ENCODE data around the gene ST6GAL1. TPM values are rescaled to one million over a fixed set of nuclear protein-coding genes. Genes with fewer than 3 reads are reported as not detected.

The ST6GAL1 gene
- total and polyA plus RNA-seq, 2 of the 4 experiments (the other 2 are of a cell fraction) = 1.4 to 2.9 TPM

DNA sequence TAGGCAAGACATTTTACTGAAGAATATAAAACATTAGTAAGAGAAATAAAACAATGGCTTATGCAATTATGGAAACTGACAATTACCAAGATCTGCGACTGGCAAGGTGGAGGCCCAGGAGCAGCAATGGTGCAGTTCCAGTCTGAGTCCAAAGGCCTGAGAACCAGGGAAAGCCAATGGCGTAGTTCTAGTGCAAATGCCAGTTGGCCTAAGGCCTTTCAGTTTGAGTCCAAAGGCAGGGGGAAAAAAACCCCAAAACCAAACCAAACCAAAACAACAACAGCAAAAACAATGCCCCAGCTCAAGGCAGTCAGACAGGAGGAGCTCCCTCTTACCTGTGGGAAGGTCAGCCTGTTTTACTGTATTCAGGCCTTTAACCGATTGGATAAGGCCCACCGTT is 72.6 kb downstream of the ST6GAL1 start:
- Histone ChIP-seq H3K9me1 (ENCODE audit: insufficient read depth, low read length) (no peaks in the 10 kb centered on the region), H3K4me2 (ENCODE audit: low read depth, low read length) (no peak overlapping the region), H3K36me3 (ENCODE audit: control insufficient read depth, insufficient read depth, low read length) (no peaks in the 10 kb centered on the region), H2BK5ac (ENCODE audit: low read depth, low read length, poor library complexity, severe bottlenecking) (no peak overlapping the region), H3K9ac (ENCODE audit: low read depth, low read length) (no peak overlapping the region), H2BK20ac (ENCODE audit: low read depth, low read length) (no peak overlapping the region), H2BK120ac (ENCODE audit: low read depth, low read length) (no peak overlapping the region), H3K27me3 (ENCODE audit: control insufficient read depth, insufficient read depth, low read length) (no peaks in the 10 kb centered on the region), H2BK15ac (ENCODE audit: low read depth, low read length) (no peak overlapping the region), H3K4me3 (ENCODE audit: insufficient read depth, low read depth, low read length) (no peak overlapping the region), H3K23ac (ENCODE audit: low read depth, low read length) (no peak overlapping the region), H4K5ac (ENCODE audit: low read depth, low read length) (no peak overlapping the region), H3K14ac (replicated peaks; ENCODE audit: low read depth, low read length) (no peak overlapping the region), H3K4me1 (ENCODE audit: control insufficient read depth, insufficient read depth, low read length) (no peaks in the 10 kb centered on the region), H2AFZ (replicated peaks; ENCODE audit: low read length, poor library complexity) (no peak overlapping the region), H4K20me1 (ENCODE audit: insufficient read depth, low read length) (no peaks in the 10 kb centered on the region), H2AK5ac (ENCODE audit: low read depth, low read length) (no peak overlapping the region), H3K27ac (ENCODE audit: insufficient read depth, low read length) (no peak overlapping the region), H3K18ac (ENCODE audit: low read depth, low read length) (no peak overlapping the region), H4K91ac (ENCODE audit: insufficient read depth, low read depth, low read length) (no peak overlapping the region), H3K79me1 (ENCODE audit: low read depth in 1 of 2, low read length in 2 of 2) (no peaks in the 10 kb centered on the region), H2AK9ac (replicated peaks; ENCODE audit: low read depth, low read length, poor library complexity) (peak overlapping the region; percentile 55), H3K56ac (ENCODE audit: extremely low read depth, insufficient read depth, low read length) (no peak overlapping the region), H3K9me3 (ENCODE audit: control insufficient read depth, insufficient read depth, low read length) (no peaks in the 10 kb centered on the region), H3K4ac (ENCODE audit: low read depth, low read length) (no peak overlapping the region), H4K8ac (ENCODE audit: low read depth in 2 of 2, low read length in 2 of 2) (no peak overlapping the region)
- ATAC-seq (ENCODE audit: low read depth) = no peak
- POLR2A ChIA-PET (ENCODE audit: unreplicated experiment) = no interaction called here
- CTCF ChIA-PET = no interaction called here
- TF ChIP-seq FOS (IDR thresholded peaks at IDR 0.05; ENCODE audit: low read depth, low read length) (no peak), MAFK (IDR thresholded peaks at IDR 0.05; ENCODE audit: low read depth, low read length) (no peak), MXI1 (IDR thresholded peaks at IDR 0.05; ENCODE audit: borderline replicate concordance, low read depth, low read length) (no peak), CEBPB (IDR thresholded peaks at IDR 0.05; ENCODE audit: low read depth, low read length) (no peak), NFE2L2 (IDR thresholded peaks at IDR 0.05; ENCODE audit: low read depth, low read length) (no peak), RCOR1 (IDR thresholded peaks at IDR 0.05; ENCODE audit: insufficient replicate concordance, low read length) (no peak), BHLHE40 (IDR thresholded peaks at IDR 0.05; ENCODE audit: low read depth, low read length) (no peak), CHD1 (IDR thresholded peaks at IDR 0.05; ENCODE audit: low read depth, low read length) (no peak), RFX5 (IDR thresholded peaks at IDR 0.05; ENCODE audit: low read depth, low read length) (no peak), RAD21 (IDR thresholded peaks at IDR 0.05; ENCODE audit: low read length) (no peak), POLR2A (IDR thresholded peaks at IDR 0.05; ENCODE audit: low read depth, low read length) (no peak), MAZ (IDR thresholded peaks at IDR 0.05; ENCODE audit: borderline replicate concordance, low read depth, low read length) (no peak), SMC3 (IDR thresholded peaks at IDR 0.05; ENCODE audit: low read depth, low read length) (no peak)
- TF ChIP-seq, protein P1, sequence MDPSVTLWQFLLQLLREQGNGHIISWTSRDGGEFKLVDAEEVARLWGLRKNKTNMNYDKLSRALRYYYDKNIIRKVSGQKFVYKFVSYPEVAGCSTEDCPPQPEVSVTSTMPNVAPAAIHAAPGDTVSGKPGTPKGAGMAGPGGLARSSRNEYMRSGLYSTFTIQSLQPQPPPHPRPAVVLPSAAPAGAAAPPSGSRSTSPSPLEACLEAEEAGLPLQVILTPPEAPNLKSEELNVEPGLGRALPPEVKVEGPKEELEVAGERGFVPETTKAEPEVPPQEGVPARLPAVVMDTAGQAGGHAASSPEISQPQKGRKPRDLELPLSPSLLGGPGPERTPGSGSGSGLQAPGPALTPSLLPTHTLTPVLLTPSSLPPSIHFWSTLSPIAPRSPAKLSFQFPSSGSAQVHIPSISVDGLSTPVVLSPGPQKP (IDR thresholded peaks at IDR 0.05; ENCODE audit: borderline replicate concordance, low read depth, low read length) = no peak
- TF ChIP-seq, protein P2, sequence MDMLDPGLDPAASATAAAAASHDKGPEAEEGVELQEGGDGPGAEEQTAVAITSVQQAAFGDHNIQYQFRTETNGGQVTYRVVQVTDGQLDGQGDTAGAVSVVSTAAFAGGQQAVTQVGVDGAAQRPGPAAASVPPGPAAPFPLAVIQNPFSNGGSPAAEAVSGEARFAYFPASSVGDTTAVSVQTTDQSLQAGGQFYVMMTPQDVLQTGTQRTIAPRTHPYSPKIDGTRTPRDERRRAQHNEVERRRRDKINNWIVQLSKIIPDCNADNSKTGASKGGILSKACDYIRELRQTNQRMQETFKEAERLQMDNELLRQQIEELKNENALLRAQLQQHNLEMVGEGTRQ (IDR thresholded peaks at IDR 0.05; ENCODE audit: low read depth, low read length) = no peak
- TF ChIP-seq, protein P3, sequence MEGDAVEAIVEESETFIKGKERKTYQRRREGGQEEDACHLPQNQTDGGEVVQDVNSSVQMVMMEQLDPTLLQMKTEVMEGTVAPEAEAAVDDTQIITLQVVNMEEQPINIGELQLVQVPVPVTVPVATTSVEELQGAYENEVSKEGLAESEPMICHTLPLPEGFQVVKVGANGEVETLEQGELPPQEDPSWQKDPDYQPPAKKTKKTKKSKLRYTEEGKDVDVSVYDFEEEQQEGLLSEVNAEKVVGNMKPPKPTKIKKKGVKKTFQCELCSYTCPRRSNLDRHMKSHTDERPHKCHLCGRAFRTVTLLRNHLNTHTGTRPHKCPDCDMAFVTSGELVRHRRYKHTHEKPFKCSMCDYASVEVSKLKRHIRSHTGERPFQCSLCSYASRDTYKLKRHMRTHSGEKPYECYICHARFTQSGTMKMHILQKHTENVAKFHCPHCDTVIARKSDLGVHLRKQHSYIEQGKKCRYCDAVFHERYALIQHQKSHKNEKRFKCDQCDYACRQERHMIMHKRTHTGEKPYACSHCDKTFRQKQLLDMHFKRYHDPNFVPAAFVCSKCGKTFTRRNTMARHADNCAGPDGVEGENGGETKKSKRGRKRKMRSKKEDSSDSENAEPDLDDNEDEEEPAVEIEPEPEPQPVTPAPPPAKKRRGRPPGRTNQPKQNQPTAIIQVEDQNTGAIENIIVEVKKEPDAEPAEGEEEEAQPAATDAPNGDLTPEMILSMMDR (conservative IDR thresholded peaks at IDR 0.05; ENCODE audit: low read depth, low read length) = no peak
- BruUV-seq (replicated peaks) = no TSS peak
- dilution Hi-C loops (cut with HindIII; ENCODE audit: low sequenced_read_pairs, unreplicated experiment) = no loop called here
- in situ Hi-C loops (cut with MboI; ENCODE audit: low sequenced_read_pairs) = no loop called here
- DNase-seq = no peak
- WGBS, 2 experiments (ENCODE audit: extremely low coverage in 2 of 2, insufficient read length in 1 of 2) = 100% methylated on average over 2 of the region's 4 CpGs; no CpG with 5 or more reads in 1 of the 2 experiments
- intact Hi-C loops (cut with micrococcal nuclease) = no loop called here
